ENCODE measurements around the gene RAB11A. TPM values are rescaled to one million over a fixed set of nuclear protein-coding genes. Genes with fewer than 3 reads are reported as not detected.

RAB11A gene
- total and polyA plus RNA-seq, 9 of the 15 experiments (the other 6 are each of a cell fraction or from before 2014, with no cell fraction given) = 129 to 369 (median 245) TPM

- intact Hi-C loops (cut with micrococcal nuclease) = no loop called here
- H3K4me2 ChIP-seq (ENCODE audit: insufficient read depth, low read length) = no peak overlapping the region
- no peaks in the 10 kb centered on the region for H3K79me2 ChIP-seq (ENCODE audit: control insufficient read depth, insufficient read depth, low read length)
- no peak overlapping the region for H3K4me3 ChIP-seq
- 0 out of 3 replicates have a peak, but pooled peaks cover 2% of the 10 kb centered on the region for H3K36me3 ChIP-seq (ENCODE audit: control insufficient read depth, insufficient read depth, low read length)
- peaks cover 9% of the 10 kb centered on the region for H3K9me1 ChIP-seq (ENCODE audit: control insufficient read depth, insufficient read depth, low read length)
- no peaks in the 10 kb centered on the region; the same call in 1 of the 2 replicates for H4K20me1 ChIP-seq (replicated peaks; ENCODE audit: control insufficient read depth, insufficient read depth, low read length)
- POLR2A ChIA-PET = no interaction called here
- no peak for ATAC-seq
- no peaks in the 10 kb centered on the region for H3K27me3 ChIP-seq (ENCODE audit: control insufficient read depth in 2 of 2, insufficient read depth in 2 of 2, low read length in 2 of 2)
- BruUV-seq (replicated peaks) = no TSS peak
- DNase-seq (ENCODE audit: extremely low read depth in 1 of 4, low spot score in 3 of 4) = no peak
- CTCF ChIA-PET (ENCODE audit: low intra/inter-chr PET ratio) = no interaction called here
- WGBS (ENCODE audit: insufficient coverage, low coverage, missing lambda C conversion rate) = 95% methylated on average over 4 of the region's 4 CpGs
- H3K9ac ChIP-seq (ENCODE audit: insufficient read depth in 1 of 2, low read depth in 2 of 2, low read length in 2 of 2) = no peak overlapping the region
- H3K9me3 ChIP-seq (replicated peaks; ENCODE audit: control insufficient read depth, insufficient read depth, low read depth, low read length) = no peaks in the 10 kb centered on the region
- no peak overlapping the region for H3K27ac ChIP-seq (ENCODE audit: extremely low read depth, low read depth, low read length)
- no peak for FAIRE-seq
- no peak overlapping the region for H2AFZ ChIP-seq (ENCODE audit: low read depth, low read length)
- H3K4me1 ChIP-seq (replicated peaks in 1 of 2; ENCODE audit: control insufficient read depth in 2 of 2, insufficient read depth in 2 of 2, low read length in 2 of 2) = peaks cover 0 to 7% of the 10 kb centered on the region in 2 experiments; a peak in 2 of 5 replicates
- in situ Hi-C loops (cut with MboI) = no loop called here
- TF ChIP-seq CCNT2 (IDR thresholded peaks at IDR 0.05; ENCODE audit: borderline replicate concordance, extremely low read depth, insufficient read length, low read depth, low read length) = no peak
- TF ChIP-seq, protein P1, sequence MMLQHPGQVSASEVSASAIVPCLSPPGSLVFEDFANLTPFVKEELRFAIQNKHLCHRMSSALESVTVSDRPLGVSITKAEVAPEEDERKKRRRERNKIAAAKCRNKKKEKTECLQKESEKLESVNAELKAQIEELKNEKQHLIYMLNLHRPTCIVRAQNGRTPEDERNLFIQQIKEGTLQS (IDR thresholded peaks at IDR 0.05) = no peak
- TF ChIP-seq, protein P1 (CRISPR knock-in tag; conservative IDR thresholded peaks at IDR 0.05) = no peak
- TF ChIP-seq, protein P2, sequence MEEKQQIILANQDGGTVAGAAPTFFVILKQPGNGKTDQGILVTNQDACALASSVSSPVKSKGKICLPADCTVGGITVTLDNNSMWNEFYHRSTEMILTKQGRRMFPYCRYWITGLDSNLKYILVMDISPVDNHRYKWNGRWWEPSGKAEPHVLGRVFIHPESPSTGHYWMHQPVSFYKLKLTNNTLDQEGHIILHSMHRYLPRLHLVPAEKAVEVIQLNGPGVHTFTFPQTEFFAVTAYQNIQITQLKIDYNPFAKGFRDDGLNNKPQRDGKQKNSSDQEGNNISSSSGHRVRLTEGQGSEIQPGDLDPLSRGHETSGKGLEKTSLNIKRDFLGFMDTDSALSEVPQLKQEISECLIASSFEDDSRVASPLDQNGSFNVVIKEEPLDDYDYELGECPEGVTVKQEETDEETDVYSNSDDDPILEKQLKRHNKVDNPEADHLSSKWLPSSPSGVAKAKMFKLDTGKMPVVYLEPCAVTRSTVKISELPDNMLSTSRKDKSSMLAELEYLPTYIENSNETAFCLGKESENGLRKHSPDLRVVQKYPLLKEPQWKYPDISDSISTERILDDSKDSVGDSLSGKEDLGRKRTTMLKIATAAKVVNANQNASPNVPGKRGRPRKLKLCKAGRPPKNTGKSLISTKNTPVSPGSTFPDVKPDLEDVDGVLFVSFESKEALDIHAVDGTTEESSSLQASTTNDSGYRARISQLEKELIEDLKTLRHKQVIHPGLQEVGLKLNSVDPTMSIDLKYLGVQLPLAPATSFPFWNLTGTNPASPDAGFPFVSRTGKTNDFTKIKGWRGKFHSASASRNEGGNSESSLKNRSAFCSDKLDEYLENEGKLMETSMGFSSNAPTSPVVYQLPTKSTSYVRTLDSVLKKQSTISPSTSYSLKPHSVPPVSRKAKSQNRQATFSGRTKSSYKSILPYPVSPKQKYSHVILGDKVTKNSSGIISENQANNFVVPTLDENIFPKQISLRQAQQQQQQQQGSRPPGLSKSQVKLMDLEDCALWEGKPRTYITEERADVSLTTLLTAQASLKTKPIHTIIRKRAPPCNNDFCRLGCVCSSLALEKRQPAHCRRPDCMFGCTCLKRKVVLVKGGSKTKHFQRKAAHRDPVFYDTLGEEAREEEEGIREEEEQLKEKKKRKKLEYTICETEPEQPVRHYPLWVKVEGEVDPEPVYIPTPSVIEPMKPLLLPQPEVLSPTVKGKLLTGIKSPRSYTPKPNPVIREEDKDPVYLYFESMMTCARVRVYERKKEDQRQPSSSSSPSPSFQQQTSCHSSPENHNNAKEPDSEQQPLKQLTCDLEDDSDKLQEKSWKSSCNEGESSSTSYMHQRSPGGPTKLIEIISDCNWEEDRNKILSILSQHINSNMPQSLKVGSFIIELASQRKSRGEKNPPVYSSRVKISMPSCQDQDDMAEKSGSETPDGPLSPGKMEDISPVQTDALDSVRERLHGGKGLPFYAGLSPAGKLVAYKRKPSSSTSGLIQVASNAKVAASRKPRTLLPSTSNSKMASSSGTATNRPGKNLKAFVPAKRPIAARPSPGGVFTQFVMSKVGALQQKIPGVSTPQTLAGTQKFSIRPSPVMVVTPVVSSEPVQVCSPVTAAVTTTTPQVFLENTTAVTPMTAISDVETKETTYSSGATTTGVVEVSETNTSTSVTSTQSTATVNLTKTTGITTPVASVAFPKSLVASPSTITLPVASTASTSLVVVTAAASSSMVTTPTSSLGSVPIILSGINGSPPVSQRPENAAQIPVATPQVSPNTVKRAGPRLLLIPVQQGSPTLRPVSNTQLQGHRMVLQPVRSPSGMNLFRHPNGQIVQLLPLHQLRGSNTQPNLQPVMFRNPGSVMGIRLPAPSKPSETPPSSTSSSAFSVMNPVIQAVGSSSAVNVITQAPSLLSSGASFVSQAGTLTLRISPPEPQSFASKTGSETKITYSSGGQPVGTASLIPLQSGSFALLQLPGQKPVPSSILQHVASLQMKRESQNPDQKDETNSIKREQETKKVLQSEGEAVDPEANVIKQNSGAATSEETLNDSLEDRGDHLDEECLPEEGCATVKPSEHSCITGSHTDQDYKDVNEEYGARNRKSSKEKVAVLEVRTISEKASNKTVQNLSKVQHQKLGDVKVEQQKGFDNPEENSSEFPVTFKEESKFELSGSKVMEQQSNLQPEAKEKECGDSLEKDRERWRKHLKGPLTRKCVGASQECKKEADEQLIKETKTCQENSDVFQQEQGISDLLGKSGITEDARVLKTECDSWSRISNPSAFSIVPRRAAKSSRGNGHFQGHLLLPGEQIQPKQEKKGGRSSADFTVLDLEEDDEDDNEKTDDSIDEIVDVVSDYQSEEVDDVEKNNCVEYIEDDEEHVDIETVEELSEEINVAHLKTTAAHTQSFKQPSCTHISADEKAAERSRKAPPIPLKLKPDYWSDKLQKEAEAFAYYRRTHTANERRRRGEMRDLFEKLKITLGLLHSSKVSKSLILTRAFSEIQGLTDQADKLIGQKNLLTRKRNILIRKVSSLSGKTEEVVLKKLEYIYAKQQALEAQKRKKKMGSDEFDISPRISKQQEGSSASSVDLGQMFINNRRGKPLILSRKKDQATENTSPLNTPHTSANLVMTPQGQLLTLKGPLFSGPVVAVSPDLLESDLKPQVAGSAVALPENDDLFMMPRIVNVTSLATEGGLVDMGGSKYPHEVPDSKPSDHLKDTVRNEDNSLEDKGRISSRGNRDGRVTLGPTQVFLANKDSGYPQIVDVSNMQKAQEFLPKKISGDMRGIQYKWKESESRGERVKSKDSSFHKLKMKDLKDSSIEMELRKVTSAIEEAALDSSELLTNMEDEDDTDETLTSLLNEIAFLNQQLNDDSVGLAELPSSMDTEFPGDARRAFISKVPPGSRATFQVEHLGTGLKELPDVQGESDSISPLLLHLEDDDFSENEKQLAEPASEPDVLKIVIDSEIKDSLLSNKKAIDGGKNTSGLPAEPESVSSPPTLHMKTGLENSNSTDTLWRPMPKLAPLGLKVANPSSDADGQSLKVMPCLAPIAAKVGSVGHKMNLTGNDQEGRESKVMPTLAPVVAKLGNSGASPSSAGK (IDR thresholded peaks at IDR 0.05) = no peak
- no peak for TF ChIP-seq RBFOX2 (IDR thresholded peaks at IDR 0.05; ENCODE audit: low read depth, low read length)
- TF ChIP-seq TAF9B (IDR thresholded peaks at IDR 0.05; ENCODE audit: partially characterized antibody) = no peak
- TF ChIP-seq GABPA (tag; conservative IDR thresholded peaks at IDR 0.05; ENCODE audit: low read depth) = no peak
- TF ChIP-seq ZNF668 (CRISPR knock-in tag; IDR thresholded peaks at IDR 0.05) = no peak
- TF ChIP-seq NCOR1 (IDR thresholded peaks at IDR 0.05) = no peak
- no peak for TF ChIP-seq POLR2AphosphoS5 (IDR thresholded peaks at IDR 0.05; ENCODE audit: control insufficient read depth, insufficient read depth, low read depth, low read length)
- no peak for TF ChIP-seq DPF2 (IDR thresholded peaks at IDR 0.05)
Measured at GRCh38 chr15:65917936-65918335, 48.6 kb downstream of the RAB11A start.

All from K562 (cell line).